Body of pancreas (tissue), 4 donors: ENCODE results near the gene ULBP3. TPM values are rescaled to one million over a fixed set of nuclear protein-coding genes. Genes with fewer than 3 reads are reported as not detected.

Experiments used
- ATAC-seq: fragments of 150-250 bp; one replicate; pipeline ENCODE4 v1.9.1; 2016
- DNase-seq, 4 donors: peaks; one replicate each; pipeline ENCODE4 v3.0.0-alpha.2; 2019
- H3K27ac ChIP-seq, 4 donors: fragments of 200-600 bp; sonication (generic); 1 replicate in 3 of 4; 2 replicates in 1 of 4; pipeline versions ENCODE4 v1.5.1 to v1.6.1; 2016 to 2019; ENCODE audit warnings: mild to moderate bottlenecking in 1 of 4, mixed read lengths in 1 of 4, moderate library complexity in 1 of 4
- H3K27me3 ChIP-seq, 2 donors: fragments of 200-600 bp; sonication (generic); one replicate each; pipeline ENCODE4 v1.6.0; 2016; ENCODE audit warnings: mild to moderate bottlenecking in 1 of 2
- H3K36me3 ChIP-seq, 2 donors: fragments of 200-600 bp; sonication (generic); replicated peaks in 1 of 2; 2 replicates each; pipeline ENCODE4 v1.5.1; 2016; ENCODE audit warnings: low read depth in 2 of 2; ENCODE audit not compliant: insufficient read depth in 1 of 2
- H3K4me1 ChIP-seq: fragments of 200-600 bp; sonication (generic); one replicate; pipeline ENCODE4 v1.6.0; 2016
- H3K4me3 ChIP-seq, 2 donors: fragments of 200-600 bp; sonication (generic); 1 replicate in 1 of 2; 2 replicates in 1 of 2; pipeline ENCODE4 v1.5.1; 2016 to 2019
- H3K9me3 ChIP-seq, 3 donors: fragments of 200-600 bp; sonication (generic); 1 replicate in 2 of 3; 2 replicates in 1 of 3; pipeline ENCODE4 v1.5.1; 2016
- POLR2A ChIP-seq, 3 donors: fragments of 450-650 bp; IDR thresholded peaks; one replicate each; pipeline ENCODE4 v1.6.1; 2016; ENCODE audit warnings: antibody characterized with exemption in 3 of 3, mild to moderate bottlenecking in 2 of 3
- WGBS, 2 donors: methylation state at CpG; one replicate each; pipeline ENCODE4 v1.1.5; 2017; 5-methylcytosine and 5-hydroxymethylcytosine counted together
- intact Hi-C: fragments of 100-400 bp; cut with DNase I; formaldehyde crosslinking; loops from one replicate; pipeline ENCODE4 v1.15.1; 2023
- total RNA-seq, 2 donors: library from RNA; depleted of rRNA; stranded (reverse); fragments of >200 nt; gene quantifications; one replicate each; pipeline ENCODE4 v1.1.0, GENCODE V29; 2016
- TF ChIP-seq, protein P1 (sequence below), 7 experiments: fragments of 450-650 bp in 4 of 7; fragments of 200-600 bp in 3 of 7; sonication (generic) in 3 of 7; IDR thresholded peaks; one replicate each; pipeline ENCODE4 v1.5.1; 2016 to 2019; ENCODE audit warnings: antibody characterized with exemption in 7 of 7

ULBP3 gene
- total RNA-seq, 2 donors from 2014 or later: 0.78 TPM; not detected in 1

DNA sequence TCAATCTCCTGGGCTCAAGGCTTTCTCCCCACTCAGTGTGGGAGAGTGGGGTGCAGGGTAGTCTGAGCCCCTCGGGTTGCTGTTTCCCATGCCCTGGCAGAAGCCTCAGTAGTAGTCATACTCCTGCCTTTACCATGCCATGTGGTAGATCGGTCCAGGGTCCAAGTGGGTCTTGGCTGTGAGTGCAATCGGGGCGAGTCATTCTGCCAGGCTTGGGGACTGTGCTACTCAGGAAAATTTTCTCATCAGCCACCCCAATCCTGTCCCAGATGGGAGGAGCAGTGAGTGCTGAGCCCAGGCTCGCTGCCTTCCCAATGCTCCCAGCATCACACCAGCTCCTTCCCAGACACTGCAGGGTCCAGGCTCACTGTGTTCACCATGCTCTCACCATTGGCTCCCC lies 32.8 kb downstream of the ULBP3 start:
- intact Hi-C loops: no loop called here

DNA sequence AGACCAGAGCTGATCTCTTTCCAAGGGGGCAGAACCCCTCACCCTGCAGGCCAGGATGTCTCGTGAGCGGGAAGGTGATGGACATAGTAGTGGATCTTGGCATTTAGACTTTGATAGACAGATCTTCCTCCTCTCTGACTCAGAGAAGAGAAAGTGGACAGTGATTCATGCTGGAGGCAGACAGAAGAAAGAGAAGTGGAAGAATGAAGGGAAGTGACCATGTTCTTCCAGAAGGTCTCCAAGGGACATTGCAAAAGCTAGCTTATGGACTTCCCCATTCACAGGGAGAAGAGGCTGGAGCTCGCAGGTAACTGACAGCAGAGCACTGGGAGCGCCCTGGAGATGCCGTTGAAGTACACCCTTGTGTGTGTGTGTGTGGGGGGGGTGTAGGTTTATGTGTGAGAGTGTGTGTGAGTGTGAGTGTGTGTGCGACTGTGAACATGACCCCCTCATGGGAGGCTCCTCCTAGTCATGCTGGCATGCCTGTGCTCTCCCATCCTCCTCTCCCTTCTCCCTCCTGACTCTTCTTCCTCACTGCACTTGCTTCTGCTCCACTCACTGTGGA lies 35.6 kb downstream of the ULBP3 start:
- DNase-seq (no peak), ATAC-seq (no peak)
- Histone ChIP-seq H3K4me1 (peaks cover 13% of the 10 kb centered on the region), H3K27me3 (peaks cover 7 to 24% of the 10 kb centered on the region in 2 donors), H3K4me3 (no peak overlapping the region), H3K9me3 (no peaks in the 10 kb centered on the region), H3K36me3 (no peaks in the 10 kb centered on the region), H3K27ac (no peak overlapping the region)
- intact Hi-C loops: no loop called here
- 70 to 88% methylated on average over 6 of the region's 6 CpGs for WGBS, 2 donors
- no peak for TF ChIP-seq POLR2A (IDR thresholded peaks at IDR 0.05)
- TF ChIP-seq, protein P1, sequence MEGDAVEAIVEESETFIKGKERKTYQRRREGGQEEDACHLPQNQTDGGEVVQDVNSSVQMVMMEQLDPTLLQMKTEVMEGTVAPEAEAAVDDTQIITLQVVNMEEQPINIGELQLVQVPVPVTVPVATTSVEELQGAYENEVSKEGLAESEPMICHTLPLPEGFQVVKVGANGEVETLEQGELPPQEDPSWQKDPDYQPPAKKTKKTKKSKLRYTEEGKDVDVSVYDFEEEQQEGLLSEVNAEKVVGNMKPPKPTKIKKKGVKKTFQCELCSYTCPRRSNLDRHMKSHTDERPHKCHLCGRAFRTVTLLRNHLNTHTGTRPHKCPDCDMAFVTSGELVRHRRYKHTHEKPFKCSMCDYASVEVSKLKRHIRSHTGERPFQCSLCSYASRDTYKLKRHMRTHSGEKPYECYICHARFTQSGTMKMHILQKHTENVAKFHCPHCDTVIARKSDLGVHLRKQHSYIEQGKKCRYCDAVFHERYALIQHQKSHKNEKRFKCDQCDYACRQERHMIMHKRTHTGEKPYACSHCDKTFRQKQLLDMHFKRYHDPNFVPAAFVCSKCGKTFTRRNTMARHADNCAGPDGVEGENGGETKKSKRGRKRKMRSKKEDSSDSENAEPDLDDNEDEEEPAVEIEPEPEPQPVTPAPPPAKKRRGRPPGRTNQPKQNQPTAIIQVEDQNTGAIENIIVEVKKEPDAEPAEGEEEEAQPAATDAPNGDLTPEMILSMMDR (IDR thresholded peaks at IDR 0.05): no peak

More for the DNA sequence above, 32.8 kb downstream of the ULBP3 start:
- ATAC-seq (no peak), DNase-seq (no peak)
- Histone ChIP-seq H3K27me3 (peaks cover 7 to 35% of the 10 kb centered on the region in 2 donors), H3K9me3 (no peaks in the 10 kb centered on the region), H3K4me3 (no peak overlapping the region), H3K4me1 (peaks cover 15% of the 10 kb centered on the region), H3K36me3 (no peaks in the 10 kb centered on the region), H3K27ac (no peak overlapping the region)
- TF ChIP-seq, protein P1 (IDR thresholded peaks at IDR 0.05): no peak
- TF ChIP-seq POLR2A (IDR thresholded peaks at IDR 0.05): no peak
- whole genome bisulfite sequencing, 2 donors: 72 to 74% methylated on average over 5 of the region's 5 CpGs

DNA sequence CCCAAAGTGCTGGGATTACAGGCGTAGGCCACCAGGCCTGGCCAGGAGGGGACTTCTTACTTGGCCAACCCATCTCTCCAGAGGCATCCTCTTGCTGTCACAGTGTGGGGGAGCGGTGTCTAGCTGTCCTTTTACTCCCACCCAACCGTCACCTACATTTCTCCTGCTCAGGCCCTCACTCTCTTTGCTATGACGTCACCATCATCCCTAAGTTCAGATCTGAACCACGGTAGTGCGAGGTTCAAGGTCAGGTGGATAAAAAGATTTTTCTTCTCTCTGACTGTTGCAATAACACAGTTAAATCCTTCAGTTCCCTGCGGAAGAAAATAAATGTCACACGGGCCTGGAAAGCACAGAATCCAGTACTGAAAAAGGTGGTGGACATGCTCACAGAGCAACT lies 36.3 kb downstream of the ULBP3 start:
- DNase-seq: no peak
- Histone ChIP-seq H3K4me3 (no peak overlapping the region), H3K27ac (no peak overlapping the region), H3K27me3 (peaks cover under 1 to 17% of the 10 kb centered on the region in 2 donors), H3K9me3 (no peaks in the 10 kb centered on the region), H3K36me3 (no peaks in the 10 kb centered on the region), H3K4me1 (peaks cover 6% of the 10 kb centered on the region)
- no peak for TF ChIP-seq POLR2A (IDR thresholded peaks at IDR 0.05)
- TF ChIP-seq, protein P1 (IDR thresholded peaks at IDR 0.05): no peak
- intact Hi-C loops: no loop called here
- ATAC-seq: no peak
- 63 to 66% methylated on average over 8 of the region's 8 CpGs for WGBS, 2 donors

DNA sequence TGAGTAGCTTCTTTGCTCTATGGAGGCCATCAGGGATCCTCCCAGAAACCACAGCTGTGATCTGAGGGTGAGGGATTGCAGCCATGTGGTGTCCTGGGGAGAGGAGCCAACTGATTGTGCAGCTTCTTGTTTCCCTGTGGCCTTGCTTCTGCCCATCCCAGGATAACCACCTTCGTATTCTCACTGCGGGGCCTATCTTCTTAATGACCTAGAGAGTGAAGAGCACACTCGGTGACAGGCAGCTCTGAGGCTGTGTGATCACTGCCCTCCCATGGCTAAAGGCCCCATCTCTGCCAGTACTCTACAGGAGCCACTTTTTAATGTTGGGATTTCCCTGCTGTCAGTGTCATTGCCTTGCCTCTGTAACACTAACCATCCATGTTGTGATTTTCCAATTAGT lies 38.3 kb downstream of the ULBP3 start:
- TF ChIP-seq POLR2A (IDR thresholded peaks at IDR 0.05): no peak
- 65 to 84% methylated on average over 3 of the region's 3 CpGs for WGBS, 2 donors
- ATAC-seq (no peak), DNase-seq (no peak)
- H3K9me3 ChIP-seq: no peaks in the 10 kb centered on the region
- H3K4me3 ChIP-seq: no peak overlapping the region
- H3K27ac ChIP-seq: no peak overlapping the region
- peaks cover 0 to 7% of the 10 kb centered on the region in 2 donors for H3K27me3 ChIP-seq
- intact Hi-C loops: no loop called here
- H3K4me1 ChIP-seq: peaks cover 4% of the 10 kb centered on the region
- H3K36me3 ChIP-seq: no peaks in the 10 kb centered on the region

DNA sequence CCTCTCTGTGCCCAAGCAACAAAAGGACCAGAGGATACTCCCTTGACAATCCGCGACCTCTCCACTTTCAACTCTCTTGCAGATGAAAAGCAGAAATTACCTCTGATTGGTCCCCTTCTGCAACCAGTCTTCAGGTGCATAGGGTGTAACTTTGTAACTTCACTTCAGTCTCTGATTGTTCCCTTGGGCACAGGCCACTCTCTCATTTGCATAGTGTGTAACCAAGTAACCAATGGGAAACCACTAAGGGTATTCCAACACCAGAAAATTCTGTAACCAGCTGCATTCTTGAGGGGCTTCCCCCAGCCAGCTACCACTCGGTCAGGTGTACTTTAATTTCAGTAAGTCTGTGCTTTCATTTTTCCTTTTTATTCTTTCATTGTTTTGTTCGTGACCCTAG lies 39.2 kb downstream of the ULBP3 start:
- H3K9me3 ChIP-seq: no peaks in the 10 kb centered on the region
- intact Hi-C loops: no loop called here
- DNase-seq (no peak), ATAC-seq (no peak)
- WGBS, 2 donors: 63 to 74% methylated on average over 4 of the region's 4 CpGs
- H3K36me3 ChIP-seq: no peaks in the 10 kb centered on the region
- H3K27me3 ChIP-seq: peaks cover 0 to 14% of the 10 kb centered on the region in 2 donors
- H3K4me3 ChIP-seq: no peak overlapping the region
- TF ChIP-seq, protein P1 (IDR thresholded peaks at IDR 0.05): no peak
- H3K27ac ChIP-seq: no peak overlapping the region
- H3K4me1 ChIP-seq: peaks cover 12% of the 10 kb centered on the region
